Muscle of leg (tissue), 11 donors: Measurements from ENCODE around the gene SUFU. TPM values are rescaled to one million over a fixed set of nuclear protein-coding genes. Genes with fewer than 3 reads are reported as not detected.

ENCODE experiments used
- DNase-seq: peaks from one replicate; pipeline ENCODE4 v3.0.0; 2013
- H3K27ac ChIP-seq: one replicate; pipeline ENCODE4 v1.5.1; 2013; ENCODE audit warnings: mild to moderate bottlenecking, low read length, control low read depth
- H3K27me3 ChIP-seq: one replicate; pipeline ENCODE4 v1.6.1; 2013; ENCODE audit warnings: low read length; ENCODE audit not compliant: control insufficient read depth, insufficient read depth
- H3K36me3 ChIP-seq: one replicate; pipeline ENCODE4 v1.6.1; 2013; ENCODE audit warnings: low read length; ENCODE audit not compliant: control insufficient read depth, insufficient read depth
- H3K4me1 ChIP-seq: one replicate; pipeline ENCODE4 v1.6.1; 2013; ENCODE audit warnings: low read length; ENCODE audit not compliant: control insufficient read depth, insufficient read depth
- H3K4me3 ChIP-seq: one replicate; pipeline ENCODE4 v1.5.1; 2013; ENCODE audit warnings: low read length, control low read depth
- H3K9me3 ChIP-seq: replicated peaks from 2 replicates; pipeline ENCODE4 v1.6.1; 2013; ENCODE audit warnings: low read depth, low read length; ENCODE audit not compliant: control insufficient read depth
- WGBS: methylation state at CpG from one replicate; pipeline ENCODE4 v1.1.5; 2013; ENCODE audit warnings: missing lambda C conversion rate; ENCODE audit not compliant: insufficient coverage; 5-methylcytosine and 5-hydroxymethylcytosine counted together
- polyA plus RNA-seq, 8 donors: library from polyadenylated mRNA; unstranded; fragments of 120-200 nt; gene quantifications; one replicate each; pipeline versions ENCODE4 v1.2.1 to v1.2.3, GENCODE V29; 2013; ENCODE audit warnings: inconsistent platforms in 1 of 8, low replicate concordance in 1 of 8; ENCODE audit not compliant: insufficient read length in 8 of 8, insufficient read depth in 1 of 8
- total RNA-seq: library from RNA; stranded (reverse); fragments of 120-200 nt; gene quantifications from one replicate; pipeline ENCODE4 v1.2.4, GENCODE V29; 2013

Gene SUFU
- total and polyA plus RNA-seq, 9 donors, result 5.1 to 21.5 (median 17.2) TPM

- DNase-seq, result peak; percentile 68
Observed at GRCh38 chr10:102613785-102614184, 110.0 kb downstream of the SUFU start.

GRCh38 chr10:102614888-102615287 is 111.1 kb downstream of the SUFU start:
- no peak for DNase-seq
- Histone ChIP-seq H3K4me3 (no peak overlapping the region), H3K4me1 (peaks cover 81% of the 10 kb centered on the region), H3K27ac (no peak overlapping the region), H3K27me3 (no peaks in the 10 kb centered on the region), H3K36me3 (peaks cover 45% of the 10 kb centered on the region), H3K9me3 (no peaks in the 10 kb centered on the region)
- WGBS, result 83% methylated on average over 4 of the region's 5 CpGs

More at GRCh38 chr10:102613785-102614184, 110.0 kb downstream of the SUFU start:
- Histone ChIP-seq H3K4me1 (peaks cover 70% of the 10 kb centered on the region), H3K4me3 (no peak overlapping the region), H3K27me3 (no peaks in the 10 kb centered on the region), H3K27ac (no peak overlapping the region), H3K9me3 (no peaks in the 10 kb centered on the region), H3K36me3 (peaks cover 39% of the 10 kb centered on the region)
- WGBS, result 42% methylated on average over 8 of the region's 8 CpGs

- 49% methylated on average over 7 of the region's 7 CpGs for WGBS
- H3K36me3 ChIP-seq, result peaks cover 50% of the 10 kb centered on the region
- no peak overlapping the region for H3K4me3 ChIP-seq
- H3K9me3 ChIP-seq, result no peaks in the 10 kb centered on the region
- H3K27ac ChIP-seq, result peak overlapping the region; percentile 62
- H3K4me1 ChIP-seq, result peaks cover 85% of the 10 kb centered on the region
- no peak for DNase-seq
- H3K27me3 ChIP-seq, result no peaks in the 10 kb centered on the region
Observed at GRCh38 chr10:102615361-102615760, 111.6 kb downstream of the SUFU start.

GRCh38 chr10:102616066-102616770 is 112.4 kb downstream of the SUFU start:
- H3K4me1 ChIP-seq, result peaks cover 92% of the 10 kb centered on the region
- DNase-seq, result peak; percentile 97
- H3K27ac ChIP-seq, result peak overlapping the region; percentile 80

GRCh38 chr10:102617041-102617440 is 113.3 kb downstream of the SUFU start:
- Histone ChIP-seq H3K36me3 (peaks cover 53% of the 10 kb centered on the region), H3K4me1 (peaks cover 95% of the 10 kb centered on the region), H3K9me3 (no peaks in the 10 kb centered on the region), H3K27me3 (no peaks in the 10 kb centered on the region), H3K4me3 (no peak overlapping the region), H3K27ac (no peak overlapping the region)
- WGBS, result 89% methylated on average over 5 of the region's 9 CpGs
- no peak for DNase-seq

More at GRCh38 chr10:102616066-102616770, 112.4 kb downstream of the SUFU start:
- 0% methylated on average over 1 of the region's 1 CpG for WGBS
- Histone ChIP-seq H3K9me3 (no peaks in the 10 kb centered on the region), H3K36me3 (peaks cover 53% of the 10 kb centered on the region), H3K4me3 (no peak overlapping the region), H3K27me3 (no peaks in the 10 kb centered on the region)

- H3K4me1 ChIP-seq, result peaks cover 91% of the 10 kb centered on the region
- no peak overlapping the region for H3K27ac ChIP-seq
- WGBS, result 92% methylated on average over 5 of the region's 8 CpGs
- no peaks in the 10 kb centered on the region for H3K9me3 ChIP-seq
- H3K27me3 ChIP-seq, result no peaks in the 10 kb centered on the region
- H3K36me3 ChIP-seq, result peaks cover 50% of the 10 kb centered on the region
- DNase-seq, result no peak
- no peak overlapping the region for H3K4me3 ChIP-seq
Observed at GRCh38 chr10:102617816-102618215, 114.0 kb downstream of the SUFU start.

- Histone ChIP-seq H3K36me3 (peaks cover 47% of the 10 kb centered on the region), H3K4me1 (peaks cover 77% of the 10 kb centered on the region), H3K27ac (peak overlapping the region; percentile 74), H3K4me3 (no peak overlapping the region), H3K27me3 (no peaks in the 10 kb centered on the region), H3K9me3 (no peaks in the 10 kb centered on the region)
- no peak for DNase-seq
- 53% methylated on average over 13 of the region's 14 CpGs for WGBS
Observed at GRCh38 chr10:102619281-102619981, 115.7 kb downstream of the SUFU start.

- Histone ChIP-seq H3K4me3 (no peak overlapping the region), H3K4me1 (peaks cover 72% of the 10 kb centered on the region), H3K9me3 (no peaks in the 10 kb centered on the region), H3K27ac (peak overlapping the region; percentile 74), H3K36me3 (peaks cover 45% of the 10 kb centered on the region), H3K27me3 (no peaks in the 10 kb centered on the region)
- 20% methylated on average over 1 of the region's 5 CpGs for WGBS
- DNase-seq, result no peak
Observed at GRCh38 chr10:102620138-102620590, 116.4 kb downstream of the SUFU start.

GRCh38 chr10:102620591-102621442 is 117.0 kb downstream of the SUFU start:
- no peaks in the 10 kb centered on the region for H3K27me3 ChIP-seq
- H3K9me3 ChIP-seq, result no peaks in the 10 kb centered on the region
- peaks cover 71% of the 10 kb centered on the region for H3K4me1 ChIP-seq
- H3K27ac ChIP-seq, result peak overlapping the region; percentile 72
- H3K4me3 ChIP-seq, result no peak overlapping the region
- 65% methylated on average over 10 of the region's 15 CpGs for WGBS
- peaks cover 39% of the 10 kb centered on the region for H3K36me3 ChIP-seq
- DNase-seq, result peak; percentile 55
